Dermis blood vessel endothelial cell (primary cell): ENCODE measurements around the gene EML1. TPM values are rescaled to one million over a fixed set of nuclear protein-coding genes. Genes with fewer than 3 reads are reported as not detected.

ENCODE experiments used
- DNase-seq: peaks from one replicate; pipeline ENCODE4 v3.0.0; 2010
- total RNA-seq: library from RNA; depleted of rRNA; stranded (reverse); fragments of >200 nt; gene quantifications from 2 replicates; pipeline ENCODE4 v1.2.3, GENCODE V29; 2014

EML1 gene
- total RNA-seq, 1 donor from 2014 or later = 47.1 TPM

GRCh38 chr14:99779751-99780150 lies 13.5 kb upstream of the EML1 start:
- peak; percentile 21 for DNase-seq

GRCh38 chr14:99780690-99781089 lies 12.5 kb upstream of the EML1 start:
- DNase-seq = no peak

GRCh38 chr14:99781091-99781490 lies 12.1 kb upstream of the EML1 start:
- no peak for DNase-seq

- DNase-seq = no peak
These were observed 11.2 kb upstream of the EML1 start for GRCh38 chr14:99781853-99782610.

GRCh38 chr14:99784508-99784907 lies 8.7 kb upstream of the EML1 start:
- DNase-seq = no peak

- DNase-seq = no peak
These were observed 7.8 kb upstream of the EML1 start for GRCh38 chr14:99785426-99785825.

- DNase-seq = no peak
These were observed 6.7 kb upstream of the EML1 start for GRCh38 chr14:99786511-99786989.

- DNase-seq = no peak
These were observed 4.5 kb upstream of the EML1 start for GRCh38 chr14:99788713-99789112.

GRCh38 chr14:99789581-99789980 lies 3.6 kb upstream of the EML1 start:
- no peak for DNase-seq

GRCh38 chr14:99790201-99790977 lies 2.8 kb upstream of the EML1 start:
- DNase-seq = no peak

GRCh38 chr14:99790978-99791376 lies 2.2 kb upstream of the EML1 start:
- no peak for DNase-seq

GRCh38 chr14:99791476-99792209 lies 1.6 kb upstream of the EML1 start:
- peak; percentile 17 for DNase-seq

GRCh38 chr14:99792210-99792535 lies 1.0 kb upstream of the EML1 start:
- peak; percentile 10 for DNase-seq

GRCh38 chr14:99792551-99793212 lies 531 bp upstream of the EML1 start:
- peak; percentile 45 for DNase-seq

GRCh38 chr14:99794151-99794780 lies 1.1 kb downstream of the EML1 start:
- DNase-seq = no peak

- DNase-seq = no peak
These were observed 1.8 kb downstream of the EML1 start for GRCh38 chr14:99795046-99795445.

GRCh38 chr14:99797231-99797630 lies 4.0 kb downstream of the EML1 start:
- DNase-seq = no peak

GRCh38 chr14:99800781-99801180 lies 7.6 kb downstream of the EML1 start:
- no peak for DNase-seq

- no peak for DNase-seq
These were observed 9.3 kb downstream of the EML1 start for GRCh38 chr14:99802301-99803105.

GRCh38 chr14:99803106-99803775 lies 10.0 kb downstream of the EML1 start:
- DNase-seq = no peak

GRCh38 chr14:99803803-99804202 lies 10.6 kb downstream of the EML1 start:
- no peak for DNase-seq
